ENCODE measurements around the gene LRRC14B. TPM values are rescaled to one million over a fixed set of nuclear protein-coding genes. Genes with fewer than 3 reads are reported as not detected.
A peak's percentile ranks its signal among the peaks of the same experiment; 100 is the strongest.
"Not testable (repeated sequence)": the region's sequence is repeated elsewhere in the genome, so short reads cannot be mapped to it uniquely, and the experiment has no call there.

LRRC14B gene
- total RNA-seq, 6 experiments from 2014 or later, result not detected

- DNase-seq, result peak in 1 of 3 donors; percentile 48
- ATAC-seq, result no peak
- peaks cover 0 to 9% (median 2%) of the 10 kb centered on the region in 4 donors for H3K4me1 ChIP-seq
- no peak for TF ChIP-seq CTCF (IDR thresholded peaks at IDR 0.05)
- no peak for TF ChIP-seq POLR2A (IDR thresholded peaks at IDR 0.05)
- intact Hi-C loops (cut with DNase I), result no loop called here
- no peaks in the 10 kb centered on the region for H3K9me3 ChIP-seq
- 100% methylated on average over 8 of the region's 36 CpGs for WGBS (ENCODE audit: insufficient coverage, low coverage, low lambda C conversion rate, missing lambda C conversion rate)
- no peaks in the 10 kb centered on the region for H3K27me3 ChIP-seq
- H3K27ac ChIP-seq, result no peak overlapping the region
- H3K4me3 ChIP-seq, result no peak overlapping the region
- H3K36me3 ChIP-seq, result no peaks in the 10 kb centered on the region
Measured at GRCh38 chr5:194603-195209, 3.4 kb downstream of the LRRC14B start.

- Histone ChIP-seq H3K9me3 (no peaks in the 10 kb centered on the region), H3K27ac (no peak overlapping the region), H3K4me1 (peaks cover 0 to 8% (median 2%) of the 10 kb centered on the region in 4 donors), H3K4me3 (no peak overlapping the region), H3K27me3 (no peaks in the 10 kb centered on the region), H3K36me3 (no peaks in the 10 kb centered on the region)
- DNase-seq (peak in 1 of 3 donors; percentile 45), ATAC-seq (no peak)
- TF ChIP-seq CTCF (IDR thresholded peaks at IDR 0.05), result no peak
- TF ChIP-seq POLR2A (IDR thresholded peaks at IDR 0.05), result no peak
- 77% methylated on average over 23 of the region's 33 CpGs for WGBS (ENCODE audit: insufficient coverage, low coverage, low lambda C conversion rate, missing lambda C conversion rate)
- intact Hi-C loops (cut with DNase I), result no loop called here
Measured at GRCh38 chr5:195401-196160, 4.3 kb downstream of the LRRC14B start.

GRCh38 chr5:196350-196749 lies 5.1 kb downstream of the LRRC14B start:
- Histone ChIP-seq H3K4me1 (peaks cover 0 to 3% (median 0%) of the 10 kb centered on the region in 4 donors), H3K4me3 (no peak overlapping the region), H3K9me3 (no peaks in the 10 kb centered on the region), H3K27ac (no peak overlapping the region), H3K36me3 (no peaks in the 10 kb centered on the region), H3K27me3 (no peaks in the 10 kb centered on the region)
- WGBS (ENCODE audit: insufficient coverage, low coverage, low lambda C conversion rate, missing lambda C conversion rate), result no CpG with 5 or more reads among the region's 10 CpGs
- intact Hi-C loops (cut with DNase I), result no loop called here
- DNase-seq, result peak in 1 of 3 donors; percentile 38
- no peak for ATAC-seq
- TF ChIP-seq CTCF (IDR thresholded peaks at IDR 0.05), result no peak
- TF ChIP-seq POLR2A (IDR thresholded peaks at IDR 0.05), result no peak

- H3K9me3 ChIP-seq; H3K27me3 ChIP-seq; H3K36me3 ChIP-seq; ATAC-seq; H3K4me1 ChIP-seq; intact Hi-C loops (cut with DNase I); H3K27ac ChIP-seq; H3K4me3 ChIP-seq: not testable (repeated sequence)
- WGBS (ENCODE audit: insufficient coverage, low coverage, low lambda C conversion rate, missing lambda C conversion rate), result 69% methylated on average over 18 of the region's 18 CpGs
- peak in 2 of 3 donors; percentile 20 to 23 for DNase-seq
Measured at GRCh38 chr5:197031-197430, 5.7 kb downstream of the LRRC14B start.

GRCh38 chr5:197892-198489 lies 6.7 kb downstream of the LRRC14B start:
- peak in 2 of 3 donors; percentile 29 to 36 for DNase-seq

More at GRCh38 chr5:197892-198489, 6.7 kb downstream of the LRRC14B start:
- intact Hi-C loops (cut with DNase I), result no loop called here
- Histone ChIP-seq H3K36me3 (no peaks in the 10 kb centered on the region), H3K4me3 (no peak overlapping the region), H3K27ac (no peak overlapping the region), H3K9me3 (no peaks in the 10 kb centered on the region), H3K4me1 (no peaks in the 10 kb centered on the region), H3K27me3 (no peaks in the 10 kb centered on the region)
- no peak for ATAC-seq
- 80% methylated on average over 1 of the region's 12 CpGs for WGBS (ENCODE audit: insufficient coverage, low coverage, low lambda C conversion rate, missing lambda C conversion rate)
- TF ChIP-seq POLR2A (IDR thresholded peaks at IDR 0.05) (no peak), CTCF (IDR thresholded peaks at IDR 0.05) (no peak)

Data from right lobe of liver (tissue), 6 donors.